ENCODE measurements around the gene C3orf18.

The C3orf18 gene

GRCh38 chr3:50584391-50584790, 16.8 kb upstream of the C3orf18 start:
- in situ Hi-C loops (cut with HindIII; ENCODE audit: low sequenced_read_pairs): no loop called here

DNA sequence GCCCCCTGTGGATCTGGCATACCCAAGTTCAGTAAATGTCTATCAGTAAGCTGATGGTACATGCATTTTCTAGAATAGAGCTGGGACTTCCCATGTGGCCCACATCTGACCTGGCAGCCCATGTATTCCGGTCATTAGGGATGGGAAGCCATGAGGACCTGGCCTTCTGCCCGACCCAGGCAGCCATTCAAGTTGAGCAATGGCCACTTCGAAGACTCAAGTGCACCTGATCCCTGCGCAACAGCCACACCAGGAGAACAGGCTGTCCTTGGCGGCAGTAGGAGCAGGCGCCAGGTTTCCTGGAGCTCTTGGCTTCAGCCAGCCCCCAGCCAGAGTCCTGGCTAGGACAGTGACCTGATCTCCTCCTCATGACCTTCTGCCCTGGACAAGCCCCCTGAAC, 16.4 kb upstream of the C3orf18 start:
- in situ Hi-C loops (cut with HindIII; ENCODE audit: low sequenced_read_pairs): no loop called here

GRCh38 chr3:50582083-50582482, 14.5 kb upstream of the C3orf18 start:
- in situ Hi-C loops (cut with HindIII; ENCODE audit: low sequenced_read_pairs): no loop called here

GRCh38 chr3:50581459-50581842, 13.9 kb upstream of the C3orf18 start:
- in situ Hi-C loops (cut with HindIII; ENCODE audit: low sequenced_read_pairs): no loop called here

GRCh38 chr3:50580683-50581458, 13.3 kb upstream of the C3orf18 start:
- in situ Hi-C loops (cut with HindIII; ENCODE audit: low sequenced_read_pairs): no loop called here

- in situ Hi-C loops (cut with HindIII; ENCODE audit: low sequenced_read_pairs): no loop called here
Observed at GRCh38 chr3:50577348-50577747, 9.8 kb upstream of the C3orf18 start.

- in situ Hi-C loops (cut with HindIII; ENCODE audit: low sequenced_read_pairs): no loop called here
Observed at GRCh38 chr3:50575372-50575771, 7.8 kb upstream of the C3orf18 start.

DNA sequence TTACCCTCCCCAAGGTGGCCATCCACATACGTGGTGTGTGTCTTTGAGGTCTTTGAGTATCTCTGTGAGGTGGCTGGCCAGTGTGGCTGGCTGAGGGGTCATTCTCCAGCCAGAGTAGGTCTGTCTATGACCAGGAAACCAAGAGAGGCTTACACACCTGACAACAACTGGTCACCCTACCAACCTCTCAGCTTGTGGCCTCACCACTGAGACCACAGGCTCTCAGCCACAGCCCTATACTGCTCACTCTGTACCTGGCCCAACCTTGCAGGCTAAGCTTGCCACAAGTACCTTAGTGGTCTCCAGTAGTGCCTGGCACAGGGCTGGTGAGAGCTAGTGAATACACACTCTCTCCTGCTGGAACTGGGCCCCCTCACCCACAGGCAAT, 6.9 kb upstream of the C3orf18 start:
- in situ Hi-C loops (cut with HindIII; ENCODE audit: low sequenced_read_pairs): no loop called here

- in situ Hi-C loops (cut with HindIII; ENCODE audit: low sequenced_read_pairs): no loop called here
Observed at GRCh38 chr3:50573566-50574443, 6.3 kb upstream of the C3orf18 start.

- in situ Hi-C loops (cut with HindIII; ENCODE audit: low sequenced_read_pairs): no loop called here
Observed at GRCh38 chr3:50572801-50573371, 5.3 kb upstream of the C3orf18 start.

DNA sequence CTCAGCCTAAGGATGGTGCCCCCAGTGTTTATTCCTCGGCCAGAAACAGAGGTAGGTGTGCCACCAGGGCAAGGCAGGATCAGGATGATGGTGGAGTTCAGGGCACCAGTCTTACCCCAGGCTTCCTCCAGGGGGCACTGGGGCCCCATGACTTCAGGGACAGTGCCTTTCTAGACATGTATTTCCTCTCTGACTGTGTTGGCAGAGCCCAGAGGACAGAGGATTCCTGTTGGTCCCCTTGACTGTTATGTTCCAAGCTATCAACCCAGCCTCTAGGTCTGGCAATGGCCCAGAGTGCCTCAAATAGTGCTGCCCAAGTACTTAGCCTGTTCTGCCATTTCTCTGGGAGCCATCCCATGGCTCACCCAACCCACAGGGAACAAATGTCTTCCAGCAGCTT, 4.6 kb upstream of the C3orf18 start:
- in situ Hi-C loops (cut with HindIII; ENCODE audit: low sequenced_read_pairs): no loop called here

DNA sequence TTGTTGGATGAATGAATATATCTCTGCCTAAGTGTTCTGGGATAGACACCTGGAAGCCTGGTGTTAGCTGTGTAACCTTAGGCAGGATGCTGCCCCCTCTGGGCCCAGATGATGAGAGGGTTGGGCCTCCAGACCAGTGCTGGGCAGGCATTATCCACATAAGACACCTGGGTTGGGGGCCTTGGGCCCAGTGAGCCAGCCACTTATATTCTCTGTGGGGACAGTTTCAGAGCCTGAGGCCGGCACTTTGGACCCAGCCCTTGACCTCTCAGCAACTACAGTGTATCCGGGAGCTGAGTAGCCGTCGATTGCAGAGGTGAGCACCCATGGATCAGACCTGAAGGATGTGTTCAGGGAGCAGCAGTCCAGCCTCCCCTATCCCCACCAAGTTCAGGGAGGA, 3.9 kb upstream of the C3orf18 start:
- in situ Hi-C loops (cut with HindIII; ENCODE audit: low sequenced_read_pairs): no loop called here

GRCh38 chr3:50570508-50571279, 3.1 kb upstream of the C3orf18 start:
- in situ Hi-C loops (cut with HindIII; ENCODE audit: low sequenced_read_pairs): no loop called here

DNA sequence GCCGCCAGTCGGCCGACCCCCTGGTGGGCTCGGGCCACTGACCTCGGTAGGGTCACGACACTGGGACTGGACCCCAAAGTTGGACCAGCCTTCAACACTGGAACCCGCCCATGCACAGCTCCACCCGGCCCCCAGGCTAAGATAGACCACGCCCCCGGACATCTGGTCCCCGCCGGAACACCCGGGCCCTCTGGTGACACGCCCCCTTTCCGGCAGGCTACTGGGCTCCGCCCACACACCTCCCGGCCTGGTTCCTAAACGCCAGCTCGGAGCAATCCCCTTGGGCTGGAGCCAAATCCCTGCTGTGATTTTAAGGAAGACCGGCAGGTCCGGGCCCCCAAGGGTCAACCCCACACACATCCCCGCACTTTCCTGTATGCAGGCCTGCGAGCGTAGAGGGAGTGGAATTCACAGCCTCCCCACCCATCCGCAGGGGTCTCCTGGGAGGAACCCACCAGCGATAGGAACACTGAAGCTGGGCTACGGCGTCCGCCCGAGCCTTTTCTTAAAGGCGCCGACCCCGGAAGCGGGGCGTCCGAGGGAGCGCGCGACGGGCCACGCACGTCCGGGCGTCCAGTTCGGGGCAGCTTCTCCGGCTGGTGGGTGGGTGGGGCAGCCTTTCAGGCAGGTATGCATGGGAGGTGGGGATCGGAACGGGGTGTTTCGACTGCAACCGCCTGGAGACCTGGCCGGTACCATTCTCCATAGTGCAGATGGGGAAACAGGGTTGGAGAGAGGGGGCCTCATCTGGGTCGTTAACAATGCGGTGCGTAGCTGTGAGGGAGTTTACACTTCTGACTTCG, 1.6 kb upstream of the C3orf18 start, which contains the start of gene HEMK1:
TSS of gene HEMK1 (plus strand) at position 576 of the 803 bp plus-strand sequence. CDS start 1,583 bp downstream, outside the sequence.
- in situ Hi-C loops (cut with HindIII; ENCODE audit: low sequenced_read_pairs): no loop called here

GRCh38 chr3:50567011-50567385, 549 bp downstream of the C3orf18 start:
- in situ Hi-C loops (cut with HindIII; ENCODE audit: low sequenced_read_pairs): no loop called here

GRCh38 chr3:50564321-50564720, 3.2 kb downstream of the C3orf18 start:
- in situ Hi-C loops (cut with HindIII; ENCODE audit: low sequenced_read_pairs): no loop called here

GRCh38 chr3:50563867-50564266, 3.7 kb downstream of the C3orf18 start:
- in situ Hi-C loops (cut with HindIII; ENCODE audit: low sequenced_read_pairs): no loop called here

GRCh38 chr3:50562861-50563260, 4.7 kb downstream of the C3orf18 start:
- in situ Hi-C loops (cut with HindIII; ENCODE audit: low sequenced_read_pairs): no loop called here

DNA sequence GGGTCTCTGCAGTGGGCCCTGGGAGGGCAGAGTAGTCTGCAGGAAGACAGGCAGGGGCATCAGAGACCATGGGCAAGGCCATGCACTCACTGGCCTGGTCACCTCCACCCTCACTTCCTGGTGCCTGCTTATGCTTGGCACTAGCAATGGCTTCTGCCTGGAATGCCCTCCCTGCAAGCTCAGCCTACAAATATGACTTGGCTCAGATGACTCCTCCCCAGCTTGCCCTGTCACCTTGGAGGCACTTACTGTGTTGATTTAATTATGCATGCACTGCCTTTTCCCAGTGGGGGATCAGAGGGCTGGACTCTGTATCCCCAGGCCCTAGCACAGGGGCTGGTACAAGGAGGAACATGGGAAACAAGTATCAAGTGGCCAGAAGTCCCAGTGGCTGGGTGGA, 7.8 kb downstream of the C3orf18 start:
- in situ Hi-C loops (cut with HindIII; ENCODE audit: low sequenced_read_pairs): no loop called here

DNA sequence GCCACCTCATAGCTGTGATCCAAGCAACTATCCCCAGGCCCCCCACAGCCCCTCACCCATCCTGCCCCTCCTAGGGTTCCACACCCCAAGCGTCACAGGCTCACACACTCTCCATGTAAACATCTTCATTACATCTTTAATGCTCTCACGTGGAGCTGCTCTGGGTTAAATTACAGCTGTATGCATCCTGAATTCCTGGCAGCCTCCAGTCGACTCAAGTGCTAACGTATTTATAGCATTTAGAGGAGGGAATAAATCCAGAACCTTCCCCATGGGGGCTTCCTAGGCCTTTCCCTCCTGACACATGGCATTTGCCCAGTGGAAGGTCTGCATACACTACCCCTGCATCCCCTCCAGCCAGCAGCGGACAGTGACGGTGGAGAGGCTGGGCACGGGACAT, 9.6 kb downstream of the C3orf18 start:
- in situ Hi-C loops (cut with HindIII; ENCODE audit: low sequenced_read_pairs): no loop called here
